HUDEP-2 (cell line): ENCODE data around the gene MAP2K5.
A peak's percentile ranks its signal among the peaks of the same experiment; 100 is the strongest.
"Not testable (repeated sequence)": the region's sequence is repeated elsewhere in the genome, so short reads cannot be mapped to it uniquely, and the experiment has no call there.

Experiments
- DNase-seq, 76 experiments: peaks; one replicate each; lab custom pipeline; 2025; ENCODE audit not compliant: unreplicated experiment in 76 of 76; lab: John Stamatoyannopoulos, UW

MAP2K5 gene

GRCh38 chr15:67646847-67647246 is 104.3 kb downstream of the MAP2K5 start:
- no peak for DNase-seq

GRCh38 chr15:67652586-67652985 is 110.1 kb downstream of the MAP2K5 start:
- DNase-seq, result no peak

- no peak for DNase-seq
Measured at GRCh38 chr15:67660446-67660845, 117.9 kb downstream of the MAP2K5 start.

GRCh38 chr15:67660874-67661606 is 118.5 kb downstream of the MAP2K5 start:
- DNase-seq, result no peak

GRCh38 chr15:67670647-67671305 is 128.3 kb downstream of the MAP2K5 start:
- no peak for DNase-seq

GRCh38 chr15:67672834-67673233 is 130.3 kb downstream of the MAP2K5 start:
- not testable (repeated sequence) for DNase-seq

DNA sequence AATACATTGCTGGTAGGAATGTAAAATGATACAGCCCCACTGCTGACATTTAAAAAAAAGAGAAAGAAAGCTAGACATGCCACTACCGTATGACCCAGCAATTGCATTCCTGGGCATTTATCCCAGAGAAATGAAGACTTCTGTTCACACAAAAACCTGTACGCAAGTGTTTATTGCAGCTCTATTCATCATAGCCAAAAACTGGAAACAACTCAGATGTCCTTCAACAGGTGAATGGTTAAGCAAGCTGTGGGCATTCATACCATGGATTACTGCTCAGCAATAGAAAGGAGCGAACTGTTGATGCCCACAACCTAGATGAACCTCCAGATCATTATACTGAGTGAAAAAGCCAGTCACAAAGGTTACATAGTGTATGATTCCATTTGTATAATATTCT is 132.5 kb downstream of the MAP2K5 start:
- DNase-seq, result no peak

- DNase-seq, result no peak
Measured at GRCh38 chr15:67678089-67678488, 135.6 kb downstream of the MAP2K5 start.

GRCh38 chr15:67678993-67679392 is 136.5 kb downstream of the MAP2K5 start:
- DNase-seq, result no peak

- DNase-seq, result peak in 3 of 76 experiments; percentile 1 to 3 (median 2)
Measured at GRCh38 chr15:67680641-67681040, 138.1 kb downstream of the MAP2K5 start.

DNA sequence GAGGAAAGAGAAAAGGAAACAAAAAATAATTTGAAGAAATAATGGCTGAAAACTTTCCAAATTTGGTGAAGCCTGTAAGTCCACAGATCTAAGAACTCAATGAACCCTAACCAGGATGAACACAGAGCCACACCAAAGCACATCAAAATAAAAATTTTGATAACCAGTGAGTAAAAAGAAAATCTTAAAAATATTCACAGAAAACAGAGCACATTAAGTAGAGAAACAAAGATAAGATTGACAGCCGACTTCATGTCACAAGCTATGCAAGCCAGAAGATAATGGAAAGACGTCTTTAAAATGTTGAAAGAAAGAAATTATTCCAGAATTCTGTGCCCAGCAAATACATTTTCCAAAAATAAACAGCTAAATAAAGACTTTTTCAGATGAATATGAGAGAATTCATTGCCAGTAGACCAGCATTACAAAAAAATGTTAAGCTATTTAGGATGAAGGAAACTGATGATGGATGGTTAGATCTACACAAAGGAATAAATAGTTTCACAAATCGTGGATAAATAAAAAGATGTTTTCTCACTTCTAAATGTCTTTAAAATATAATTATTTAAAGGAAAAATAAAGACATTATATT is 142.6 kb downstream of the MAP2K5 start:
- peak in 7 of 76 experiments; percentile 2 to 11 (median 5) for DNase-seq

GRCh38 chr15:67685716-67686115 is 143.2 kb downstream of the MAP2K5 start:
- DNase-seq, result no peak

GRCh38 chr15:67690936-67691335 is 148.4 kb downstream of the MAP2K5 start:
- no peak for DNase-seq

- DNase-seq, result no peak
Measured at GRCh38 chr15:67691450-67691849, 148.9 kb downstream of the MAP2K5 start.

DNA sequence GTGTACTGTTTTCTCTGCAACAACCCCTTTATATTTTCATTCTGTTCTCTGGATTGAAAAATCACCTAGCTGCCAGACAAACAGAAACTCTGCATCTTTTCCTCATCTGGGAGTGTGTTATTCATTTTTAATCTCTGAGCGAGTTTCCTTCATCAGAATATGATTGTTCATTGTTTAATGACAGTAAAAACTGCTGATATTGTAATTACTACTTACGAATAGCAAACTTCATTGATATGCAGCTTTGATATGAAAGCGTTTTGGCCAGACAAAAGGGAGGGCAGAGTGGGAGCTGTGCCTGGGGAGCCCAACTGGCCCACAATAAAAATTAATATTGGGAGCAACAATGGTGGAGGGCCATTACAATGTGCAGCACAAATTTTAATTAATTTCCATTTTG is 150.1 kb downstream of the MAP2K5 start:
- DNase-seq, result no peak

DNA sequence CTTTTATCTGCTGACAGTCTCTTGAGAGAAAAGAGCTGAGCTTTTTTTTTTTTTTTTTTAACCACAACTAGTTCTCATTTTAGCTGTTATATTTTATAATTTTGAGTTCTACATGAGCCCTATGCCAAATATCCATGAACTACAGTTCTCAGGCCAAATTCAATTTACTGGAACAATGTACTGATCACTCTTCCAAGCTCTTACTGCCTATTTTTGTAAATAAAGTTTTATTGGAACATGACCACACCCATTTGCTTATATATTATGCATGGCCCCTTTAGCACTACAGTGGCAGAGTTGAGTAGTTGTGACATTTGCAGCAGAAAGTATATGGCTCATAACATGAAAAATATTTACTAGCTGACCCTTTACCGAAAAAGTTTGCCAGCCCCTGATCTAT is 153.6 kb downstream of the MAP2K5 start:
- no peak for DNase-seq

- no peak for DNase-seq
Measured at GRCh38 chr15:67700023-67700422, 157.5 kb downstream of the MAP2K5 start.

DNA sequence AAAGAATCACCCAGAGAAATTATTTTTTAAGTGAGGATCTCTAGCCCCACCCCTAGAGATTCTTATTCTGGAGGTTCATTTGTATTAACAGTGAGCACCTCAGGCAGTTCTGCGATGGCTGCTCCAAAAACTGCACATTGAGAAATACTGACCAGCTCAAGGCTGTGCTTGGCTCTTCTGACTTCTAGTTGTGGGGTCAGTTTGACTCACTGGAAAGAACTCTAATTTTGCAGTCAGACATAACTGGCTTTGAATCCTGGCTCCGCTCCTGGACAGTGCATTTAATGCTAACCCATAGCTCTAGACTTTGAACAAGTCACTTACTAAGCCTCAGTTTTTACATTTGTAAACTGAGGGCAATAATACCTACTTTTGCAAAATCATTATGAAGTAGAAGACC is 159.2 kb downstream of the MAP2K5 start:
- no peak for DNase-seq

GRCh38 chr15:67707520-67708283 is 165.2 kb downstream of the MAP2K5 start:
- DNase-seq, result no peak

- no peak for DNase-seq
Measured at GRCh38 chr15:67708500-67708899, 166.0 kb downstream of the MAP2K5 start.

- DNase-seq, result no peak
Measured at GRCh38 chr15:67715170-67715569, 172.7 kb downstream of the MAP2K5 start.
